ENCODE data around the gene PPDPF.
"Not testable (repeated sequence)": the region's sequence is repeated elsewhere in the genome, so short reads cannot be mapped to it uniquely, and the experiment has no call there.

Gene PPDPF

DNA sequence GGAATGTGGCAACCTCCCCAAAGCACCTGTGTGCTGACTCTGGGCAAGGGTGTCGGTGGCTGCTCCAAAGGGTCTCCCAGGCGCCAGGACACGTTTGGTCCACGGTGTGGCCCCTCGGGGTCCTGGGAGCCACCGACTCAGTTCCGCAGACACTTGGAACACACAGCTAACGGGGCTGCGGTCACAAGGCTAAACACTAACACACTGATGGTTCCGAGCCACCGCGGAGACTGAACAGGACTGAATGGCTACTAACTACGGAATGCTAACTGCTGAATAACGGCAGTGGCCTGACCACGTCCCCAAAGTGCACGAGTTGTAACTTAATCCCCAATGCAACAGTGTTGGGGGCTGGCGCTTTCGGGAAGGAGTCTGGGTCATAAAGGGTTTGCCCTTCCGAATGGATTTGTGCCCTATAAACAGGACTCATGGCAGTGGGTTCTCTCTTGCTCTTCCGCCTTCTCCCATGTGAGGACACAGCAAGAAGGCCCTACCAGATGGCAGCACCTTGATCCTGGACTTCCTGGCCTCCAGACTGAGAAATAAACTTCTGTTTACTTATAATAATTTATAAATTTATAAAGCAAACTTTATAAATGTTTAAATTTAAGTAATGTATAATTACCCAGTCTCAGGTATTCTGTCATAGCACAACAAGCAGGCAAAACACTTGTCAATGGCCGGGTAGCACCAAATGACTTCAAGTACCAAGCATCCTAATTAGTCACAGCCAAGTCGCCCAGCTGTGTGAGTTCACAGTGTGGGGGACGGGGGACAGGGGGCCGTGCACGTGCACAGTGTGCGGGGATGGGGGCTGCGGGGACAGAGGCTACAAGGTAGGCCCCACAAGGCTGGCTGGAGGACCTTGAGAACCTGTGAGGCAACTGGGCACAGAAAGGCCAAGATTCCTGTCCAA is 19.4 kb upstream of the PPDPF start:
- DNase-seq (ENCODE audit: low spot score): no peak

DNA sequence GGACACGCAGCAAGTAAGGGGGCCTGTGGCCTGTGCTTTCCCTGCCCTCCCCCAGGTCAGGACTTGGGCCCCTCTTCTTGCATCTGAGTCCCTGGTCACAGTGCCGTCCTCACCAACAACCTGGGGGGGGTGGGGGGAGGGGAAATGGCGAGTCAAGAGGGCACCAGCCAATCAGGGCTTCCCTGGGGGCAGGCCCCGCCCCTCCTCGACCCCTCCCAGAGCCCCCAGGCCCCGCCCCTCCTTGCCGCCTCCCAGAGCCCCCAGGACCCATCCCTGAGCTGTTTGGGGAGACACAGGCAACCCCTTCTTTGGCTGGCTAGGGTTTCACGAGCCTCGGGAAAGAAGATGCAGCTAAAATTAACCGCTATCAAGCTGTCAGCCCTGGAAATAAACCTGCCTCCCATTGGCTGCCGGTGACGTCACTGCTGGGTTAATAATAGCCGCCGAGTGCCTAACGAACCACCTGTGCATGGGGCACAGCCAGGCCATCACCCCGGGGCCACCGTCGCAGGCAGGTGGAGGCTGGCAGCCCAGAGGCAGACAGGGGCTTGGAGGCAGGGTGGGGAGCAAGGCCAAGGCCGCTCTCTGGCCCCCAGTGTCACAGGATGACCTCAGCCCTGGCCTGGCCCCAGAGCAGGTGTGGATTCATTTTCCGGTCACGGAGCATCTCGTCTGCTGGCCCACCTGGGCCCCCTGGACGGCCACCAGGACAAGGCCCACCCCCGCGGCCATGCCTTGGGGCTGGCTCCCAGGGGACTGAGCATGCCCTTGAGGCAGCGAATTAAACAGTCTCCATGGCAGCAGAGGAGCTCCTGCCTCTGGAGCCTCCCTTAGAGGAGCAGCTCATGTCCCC is 18.5 kb upstream of the PPDPF start:
- DNase-seq (ENCODE audit: low spot score): no peak

GRCh38 chr20:63502671-63503172 is 17.8 kb upstream of the PPDPF start:
- DNase-seq (ENCODE audit: low spot score): no peak

- DNase-seq (ENCODE audit: low spot score): no peak
Measured at GRCh38 chr20:63503524-63503923, 17.0 kb upstream of the PPDPF start.

GRCh38 chr20:63504642-63505041 is 15.9 kb upstream of the PPDPF start:
- no peak for DNase-seq (ENCODE audit: low spot score)

DNA sequence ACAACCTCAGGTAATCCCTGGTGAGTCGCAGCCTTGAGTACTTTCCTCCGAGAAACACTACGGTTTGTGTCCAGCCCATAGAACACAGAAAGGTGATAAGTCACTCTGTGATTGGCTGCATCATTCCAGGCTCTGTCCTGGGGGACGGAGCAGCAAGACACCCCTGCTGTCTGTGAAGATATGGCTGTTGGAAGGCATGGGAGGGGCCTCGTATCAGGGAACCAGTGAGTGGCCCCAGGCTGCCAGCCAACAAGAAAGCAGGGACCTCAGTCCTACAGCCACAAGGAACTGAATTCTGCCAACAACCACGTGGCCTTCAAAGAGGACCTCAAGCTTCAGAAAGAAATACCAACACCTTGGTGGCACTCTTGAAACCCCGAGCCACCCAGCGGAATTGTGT is 15.3 kb upstream of the PPDPF start:
- no peak for DNase-seq (ENCODE audit: low spot score)

- no peak for DNase-seq (ENCODE audit: low spot score)
Measured at GRCh38 chr20:63505723-63506122, 14.8 kb upstream of the PPDPF start.

DNA sequence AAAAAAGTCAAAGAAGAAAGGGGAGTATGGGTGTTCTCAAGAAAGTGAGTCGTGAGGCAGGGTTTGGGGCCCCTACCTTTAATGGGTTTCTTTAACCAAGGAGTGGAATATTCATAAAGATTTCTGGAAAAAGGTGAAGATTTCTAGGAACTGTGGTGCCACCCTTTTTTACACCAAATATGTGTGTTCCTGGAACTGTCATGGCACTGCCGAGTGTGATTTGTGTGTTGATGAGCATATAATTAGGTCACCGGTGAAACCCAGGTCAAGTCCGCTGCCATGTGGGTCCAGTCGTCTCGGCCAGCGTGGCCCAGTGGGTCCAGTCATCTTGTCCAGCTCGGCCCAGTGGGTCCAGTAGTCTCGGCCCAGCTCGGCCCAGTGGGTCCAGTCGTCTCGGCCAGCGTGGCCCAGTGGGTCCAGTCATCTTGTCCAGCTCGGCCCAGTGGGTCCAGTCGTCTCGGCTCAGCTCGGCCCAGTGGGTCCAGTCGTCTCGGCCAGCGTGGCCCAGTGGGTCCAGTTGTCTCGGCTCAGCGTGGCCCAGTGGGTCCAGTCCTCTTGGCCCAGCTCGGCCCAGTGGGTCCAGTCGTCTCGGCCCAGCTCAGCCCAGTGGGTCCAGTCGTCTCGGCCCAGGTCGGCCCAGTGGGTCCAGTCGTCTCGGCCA is 13.4 kb upstream of the PPDPF start:
- no peak for DNase-seq (ENCODE audit: low spot score)

- no peak for DNase-seq (ENCODE audit: low spot score)
Measured at GRCh38 chr20:63508072-63508768, 12.3 kb upstream of the PPDPF start.

DNA sequence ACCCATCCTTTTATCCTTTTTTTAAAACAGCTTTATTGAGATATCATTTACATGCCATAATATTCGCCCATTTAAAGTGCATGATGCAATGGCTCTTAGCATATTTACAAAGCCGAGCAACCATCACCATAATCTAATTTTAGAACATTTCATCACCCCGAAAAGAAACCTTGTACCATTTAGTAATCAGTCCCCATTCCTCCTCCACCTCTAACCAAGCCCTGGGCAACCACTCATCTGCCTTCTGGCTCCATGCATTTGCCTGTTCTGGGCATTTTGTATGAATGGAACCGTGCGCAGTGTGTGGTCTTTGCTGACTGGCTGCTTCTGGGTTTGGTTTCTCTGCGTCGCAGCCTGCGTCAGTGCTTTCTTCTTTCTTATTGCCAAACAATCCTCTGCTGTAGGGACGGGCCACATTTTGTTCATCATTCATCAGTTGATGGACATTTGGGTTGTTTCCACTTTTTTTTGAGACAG is 11.4 kb upstream of the PPDPF start:
- no peak for DNase-seq (ENCODE audit: low spot score)

DNA sequence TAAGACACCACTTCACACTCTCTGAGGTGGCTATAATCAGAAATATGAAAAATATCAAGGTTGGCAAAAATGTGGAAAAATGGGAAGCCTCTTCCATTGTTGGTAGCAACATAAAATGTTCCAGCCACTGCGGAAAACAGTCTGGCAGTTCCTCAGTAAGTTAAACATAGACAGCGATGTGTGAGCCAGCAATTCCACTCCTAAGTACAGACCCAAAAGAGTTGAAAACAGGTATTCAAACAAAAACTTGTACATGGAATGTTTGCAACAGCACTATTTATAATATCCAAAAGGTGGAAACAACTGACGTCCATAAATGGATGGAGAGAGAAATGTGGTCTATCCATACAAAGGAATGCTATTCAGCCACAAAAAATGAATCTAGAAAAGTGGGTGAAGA is 7.4 kb upstream of the PPDPF start:
- no peak for DNase-seq (ENCODE audit: low spot score)

DNA sequence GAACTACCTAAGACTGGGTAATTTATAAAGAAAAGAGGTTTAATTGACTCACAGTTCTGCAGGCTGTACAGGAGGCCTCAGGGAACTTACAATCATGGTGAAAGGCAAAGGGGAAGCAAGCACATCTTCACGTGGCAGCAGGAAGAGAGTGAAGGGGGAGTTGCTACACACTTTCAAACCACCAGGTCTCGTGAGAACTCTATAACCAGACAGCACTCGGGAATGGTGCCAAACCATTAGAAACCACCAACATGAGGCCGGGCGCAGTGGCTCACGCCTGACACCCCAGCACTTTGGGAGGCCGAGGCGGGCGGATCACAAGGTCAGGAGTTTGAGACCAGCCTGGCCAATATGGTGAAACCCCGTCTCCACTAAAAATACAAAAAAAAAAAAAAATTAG is 6.0 kb upstream of the PPDPF start:
- DNase-seq (ENCODE audit: low spot score): not testable (repeated sequence)

DNA sequence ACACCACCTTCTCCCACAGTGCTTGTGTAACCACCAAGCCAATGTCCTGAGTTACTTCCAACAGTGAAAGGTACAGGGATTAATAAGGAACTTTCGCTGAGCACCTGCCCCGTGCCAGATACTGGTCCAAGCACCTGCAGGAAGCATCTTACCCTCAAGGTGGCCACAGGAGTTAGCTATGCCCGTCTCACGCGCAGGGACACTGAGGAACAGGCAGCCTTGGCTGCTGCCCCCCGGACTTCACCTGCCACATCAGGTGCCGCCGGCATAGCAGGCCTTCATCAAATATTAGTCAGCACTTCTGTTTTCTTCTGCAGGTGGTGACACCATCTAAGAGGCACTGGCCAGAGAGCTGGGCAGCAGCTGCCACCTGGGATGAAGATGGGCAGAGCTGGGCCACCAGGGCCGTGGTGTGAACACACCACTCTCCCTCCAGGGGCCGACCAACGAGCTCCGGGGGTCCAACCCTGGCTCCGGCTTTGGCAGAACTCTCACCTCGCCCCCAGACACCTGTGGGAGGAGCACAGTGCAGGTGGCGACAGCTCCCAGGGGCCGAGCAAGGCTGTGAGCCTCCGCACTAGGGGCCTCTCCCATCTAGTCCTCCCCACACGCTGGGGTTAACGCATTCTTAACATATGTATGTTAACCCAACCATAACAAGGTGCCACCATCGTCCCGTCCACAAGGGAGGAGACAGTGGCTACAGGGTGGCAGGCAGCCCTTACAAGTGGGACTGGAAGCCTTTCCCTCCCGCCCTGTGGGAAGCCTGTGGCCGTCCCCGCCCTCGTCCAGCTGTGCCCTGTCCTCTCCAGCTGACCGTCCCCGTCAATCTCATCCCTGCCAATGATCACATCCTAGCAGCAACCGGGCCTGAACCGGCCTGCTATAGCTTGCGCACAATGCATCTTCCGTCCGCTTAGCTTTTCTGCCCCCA is 2.9 kb upstream of the PPDPF start:
- DNase-seq (ENCODE audit: low spot score): no peak

- DNase-seq (ENCODE audit: low spot score): no peak
Measured at GRCh38 chr20:63518351-63518861, 2.2 kb upstream of the PPDPF start.

GRCh38 chr20:63518946-63519667 is 1.5 kb upstream of the PPDPF start:
- no peak for DNase-seq (ENCODE audit: low spot score)

- DNase-seq (ENCODE audit: low spot score): peak; percentile 87
Measured at GRCh38 chr20:63519668-63520503, 679 bp upstream of the PPDPF start.

GRCh38 chr20:63520934-63521601 is 503 bp downstream of the PPDPF start:
- DNase-seq (ENCODE audit: low spot score): peak; percentile 91

DNA sequence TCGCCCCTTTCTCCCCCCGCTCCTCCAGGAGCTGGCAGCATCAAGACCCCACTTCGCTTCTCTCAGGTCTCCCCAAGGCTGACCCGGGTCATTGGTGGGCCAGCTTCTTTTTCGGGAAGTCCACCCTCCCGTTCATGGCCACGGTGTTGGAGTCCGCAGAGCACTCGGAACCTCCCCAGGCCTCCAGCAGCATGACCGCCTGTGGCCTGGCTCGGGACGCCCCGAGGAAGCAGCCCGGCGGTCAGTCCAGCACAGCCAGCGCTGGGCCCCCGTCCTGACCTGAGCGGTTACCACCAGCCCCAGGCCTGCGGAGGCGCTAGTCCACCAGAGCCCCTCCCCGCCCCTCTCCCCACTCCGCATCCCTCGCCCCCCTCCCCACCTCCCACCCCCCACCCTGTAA is 1.0 kb downstream of the PPDPF start:
- no peak for DNase-seq (ENCODE audit: low spot score)

Data from GM03348 (cell line).